Neural cell (in vitro differentiated cells): ENCODE results near the gene NRG2. TPM values are rescaled to one million over a fixed set of nuclear protein-coding genes. Genes with fewer than 3 reads are reported as not detected.

Experiments
- H2AFZ ChIP-seq: fragments of 200-600, 300-800 bp; sonication (generic), shearing (Covaris generic); 2 replicates; pipeline ENCODE4 v1.6.0; 2014; ENCODE audit warnings: low read depth, mild to moderate bottlenecking, antibody characterized with exemption, low read length, moderate library complexity
- H3F3A ChIP-seq: fragments of 200-600 bp; shearing (Covaris generic); 2 replicates; pipeline ENCODE4 v1.6.1; 2016; ENCODE audit warnings: mild to moderate bottlenecking, moderate library complexity, mixed read lengths, antibody characterized with exemption, low read length; ENCODE audit not compliant: insufficient read depth, poor library complexity, severe bottlenecking
- H3K27ac ChIP-seq: fragments of 200-600, 300-800 bp; sonication (generic), shearing (Covaris generic); 2 replicates; pipeline ENCODE4 v1.5.1; 2014; ENCODE audit warnings: mild to moderate bottlenecking, low read length, moderate library complexity
- H3K27me3 ChIP-seq: fragments of 300-800, 200-600 bp; sonication (generic), shearing (Covaris generic); 2 replicates; pipeline ENCODE4 v1.6.0; 2014; ENCODE audit warnings: mild to moderate bottlenecking, low read depth, low read length, moderate library complexity; ENCODE audit not compliant: insufficient read depth
- H3K36me3 ChIP-seq: fragments of 300-800, 200-600 bp; sonication (generic), shearing (Covaris generic); 2 replicates; pipeline ENCODE4 v1.5.1; 2014; ENCODE audit warnings: mild to moderate bottlenecking, antibody characterized with exemption, low read length, moderate library complexity; ENCODE audit not compliant: insufficient read depth
- H3K4me2 ChIP-seq: fragments of 300-800, 200-600 bp; sonication (generic), shearing (Covaris generic); 2 replicates; pipeline ENCODE4 v1.6.0; 2014; ENCODE audit warnings: mild to moderate bottlenecking, low read length
- H3K4me3 ChIP-seq: fragments of 300-800, 200-600 bp; sonication (generic), shearing (Covaris generic); 2 replicates; pipeline ENCODE4 v1.5.1; 2014; ENCODE audit warnings: mild to moderate bottlenecking, low read length, moderate library complexity
- H3K79me2 ChIP-seq: fragments of 200-600 bp; shearing (Covaris generic); replicated peaks from 2 replicates; pipeline ENCODE4 v1.6.0; 2014; ENCODE audit warnings: mild to moderate bottlenecking, low read length, moderate library complexity; ENCODE audit not compliant: insufficient read depth
- H3K9ac ChIP-seq: fragments of 300-800, 200-600 bp; sonication (generic), shearing (Covaris generic); 2 replicates; pipeline ENCODE4 v1.6.1; 2016; ENCODE audit warnings: mild to moderate bottlenecking, low read length, mixed read lengths
- H3K9me2 ChIP-seq: fragments of 200-600 bp; shearing (Covaris generic); 2 replicates; pipeline ENCODE4 v1.6.1; 2016; ENCODE audit warnings: mild to moderate bottlenecking, low read length, mixed read lengths; ENCODE audit not compliant: insufficient read depth
- H3K9me3 ChIP-seq: fragments of 200-600, 300-800 bp; sonication (generic), shearing (Covaris generic); 2 replicates; pipeline ENCODE4 v1.6.1; 2016; ENCODE audit warnings: mild to moderate bottlenecking, mixed run types, low read length, moderate library complexity, mixed read lengths
- H4K20me1 ChIP-seq: fragments of 200-600 bp; shearing (Covaris generic); 2 replicates; pipeline ENCODE4 v1.6.1; 2016; ENCODE audit warnings: mild to moderate bottlenecking, mixed run types; ENCODE audit not compliant: insufficient read depth
- CTCF ChIP-seq: fragments of 450-650 bp; IDR thresholded peaks from 2 replicates; pipeline ENCODE4 v1.5.1; 2014; ENCODE audit warnings: antibody characterized with exemption, mild to moderate bottlenecking, moderate library complexity; ENCODE audit not compliant: poor library complexity, severe bottlenecking
- EP300 ChIP-seq: fragments of 450-650 bp; conservative IDR thresholded peaks from 2 replicates; pipeline ENCODE4 v1.6.1; 2014; ENCODE audit warnings: antibody characterized with exemption, mild to moderate bottlenecking, moderate library complexity; ENCODE audit not compliant: poor library complexity, severe bottlenecking
- EZH2 ChIP-seq: fragments of 200-600, 300-800 bp; shearing (Covaris generic), sonication (generic); IDR thresholded peaks from 2 replicates; pipeline ENCODE4 v1.6.1; 2014; ENCODE audit warnings: antibody characterized with exemption, low read length, borderline replicate concordance, mild to moderate bottlenecking; ENCODE audit not compliant: insufficient read depth, poor library complexity, severe bottlenecking
- MXI1 ChIP-seq: fragments of 450-650 bp; conservative IDR thresholded peaks from 2 replicates; pipeline ENCODE4 v1.6.1; 2014; ENCODE audit warnings: antibody characterized with exemption, mild to moderate bottlenecking; ENCODE audit not compliant: poor library complexity, severe bottlenecking
- POLR2AphosphoS5 ChIP-seq: IDR thresholded peaks from 2 replicates; pipeline ENCODE4 v1.6.1; 2012
- RAD21 ChIP-seq: fragments of 450-650 bp; conservative IDR thresholded peaks from 2 replicates; pipeline ENCODE4 v1.6.1; 2014; ENCODE audit warnings: antibody characterized with exemption, mild to moderate bottlenecking, moderate library complexity
- SMC3 ChIP-seq: fragments of 450-650 bp; conservative IDR thresholded peaks from 2 replicates; pipeline ENCODE4 v1.6.1; 2014; ENCODE audit warnings: antibody characterized with exemption, mild to moderate bottlenecking, moderate library complexity; ENCODE audit not compliant: poor library complexity
- TAF1 ChIP-seq: IDR thresholded peaks from 2 replicates; pipeline ENCODE4 v1.6.1; 2012; ENCODE audit warnings: low read depth
- polyA plus RNA-seq: library from polyadenylated mRNA; depleted of rRNA; stranded (reverse); fragments of >200 nt; gene quantifications from 2 replicates; pipeline ENCODE4 v1.2.3, GENCODE V29; 2014
- TF ChIP-seq, protein P1 (sequence below): IDR thresholded peaks from 2 replicates; pipeline ENCODE4 v1.6.1; 2012; ENCODE audit warnings: borderline replicate concordance

Gene NRG2
- polyA plus RNA-seq, 1 donor from 2014 or later: 5.4 TPM

DNA sequence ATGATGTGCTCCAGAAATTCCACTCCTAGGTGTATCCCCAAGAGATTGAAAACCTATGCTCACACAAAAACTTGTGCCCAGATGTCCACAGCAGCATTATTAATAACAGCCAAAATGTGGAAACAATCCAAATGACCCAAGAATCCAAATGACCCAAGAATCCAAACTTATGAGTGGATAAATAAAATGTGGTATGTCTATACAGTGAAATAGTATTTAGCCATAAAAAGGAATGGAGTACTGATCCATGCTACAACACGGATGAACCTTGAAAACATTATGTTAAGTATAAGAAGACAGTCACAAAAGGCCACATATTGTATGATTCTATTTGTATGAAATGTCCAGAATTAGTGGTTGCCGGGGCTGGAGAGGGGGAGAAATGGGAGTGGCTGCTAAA, 167.1 kb downstream of the NRG2 start:
- Histone ChIP-seq H3K9ac (no peak overlapping the region), H3K79me2 (no peaks in the 10 kb centered on the region), H3K27ac (no peak overlapping the region), H2AFZ (no peak overlapping the region), H3K9me3 (no peaks in the 10 kb centered on the region), H3K27me3 (no peaks in the 10 kb centered on the region), H3F3A (no peaks in the 10 kb centered on the region), H4K20me1 (no peaks in the 10 kb centered on the region), H3K36me3 (no peaks in the 10 kb centered on the region), H3K4me2 (no peak overlapping the region), H3K4me3 (no peak overlapping the region), H3K9me2 (no peaks in the 10 kb centered on the region)
- TF ChIP-seq MXI1 (no peak), TAF1 (no peak), POLR2AphosphoS5 (no peak)

DNA sequence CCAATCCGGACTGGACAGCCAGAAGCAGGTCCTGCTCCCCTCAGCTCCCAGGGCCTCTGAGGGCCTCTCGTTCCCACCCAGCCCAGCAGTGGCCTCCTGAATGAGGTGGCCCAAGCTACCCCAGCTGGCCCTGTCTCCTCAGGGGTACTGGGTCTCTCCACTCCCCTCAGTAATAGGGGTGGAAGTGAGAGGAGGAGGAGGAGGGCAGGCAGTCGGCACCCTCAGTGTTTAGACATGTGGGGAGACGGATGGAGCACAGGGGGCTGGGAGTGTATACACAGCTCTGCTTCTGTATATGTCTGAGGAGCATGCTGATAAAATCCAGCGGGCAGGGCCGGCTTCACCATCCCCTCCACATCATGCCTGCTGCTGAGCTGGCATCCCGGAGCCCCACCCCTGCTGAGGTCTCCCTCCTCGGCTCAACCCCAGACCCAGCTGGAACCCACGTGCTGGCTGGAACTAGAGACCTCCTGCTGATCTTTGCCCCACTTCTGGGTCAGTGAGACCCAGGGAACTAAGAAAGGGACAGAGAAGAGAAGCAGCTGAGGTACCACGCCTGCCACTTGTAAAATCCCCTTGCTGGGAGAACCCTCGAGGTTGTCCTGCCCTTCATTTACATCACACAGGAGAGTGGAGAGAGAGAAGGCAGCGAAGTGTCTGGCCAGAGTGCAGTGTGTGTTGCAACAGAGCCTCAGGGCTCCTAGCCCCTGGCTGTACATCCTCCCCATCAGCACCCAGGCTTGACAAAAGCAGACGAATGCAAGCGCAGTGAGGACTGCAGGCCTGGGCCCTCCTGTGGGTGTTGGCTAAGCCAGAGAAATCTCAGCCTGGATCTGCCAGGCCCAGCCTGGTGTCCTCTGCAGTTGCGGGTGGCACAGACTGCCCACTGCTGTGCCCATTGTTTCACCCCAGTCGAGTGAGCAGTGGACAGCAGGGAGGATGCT, 170.0 kb downstream of the NRG2 start:
- no peaks in the 10 kb centered on the region for H3F3A ChIP-seq
- no peak for TF ChIP-seq POLR2AphosphoS5
- TF ChIP-seq MXI1: no peak
- no peak for TF ChIP-seq EP300
- no peak for TF ChIP-seq SMC3
- TF ChIP-seq RAD21: no peak
- TF ChIP-seq EZH2: no peak
- TF ChIP-seq TAF1: no peak
- TF ChIP-seq CTCF: no peak
- TF ChIP-seq, protein P1, sequence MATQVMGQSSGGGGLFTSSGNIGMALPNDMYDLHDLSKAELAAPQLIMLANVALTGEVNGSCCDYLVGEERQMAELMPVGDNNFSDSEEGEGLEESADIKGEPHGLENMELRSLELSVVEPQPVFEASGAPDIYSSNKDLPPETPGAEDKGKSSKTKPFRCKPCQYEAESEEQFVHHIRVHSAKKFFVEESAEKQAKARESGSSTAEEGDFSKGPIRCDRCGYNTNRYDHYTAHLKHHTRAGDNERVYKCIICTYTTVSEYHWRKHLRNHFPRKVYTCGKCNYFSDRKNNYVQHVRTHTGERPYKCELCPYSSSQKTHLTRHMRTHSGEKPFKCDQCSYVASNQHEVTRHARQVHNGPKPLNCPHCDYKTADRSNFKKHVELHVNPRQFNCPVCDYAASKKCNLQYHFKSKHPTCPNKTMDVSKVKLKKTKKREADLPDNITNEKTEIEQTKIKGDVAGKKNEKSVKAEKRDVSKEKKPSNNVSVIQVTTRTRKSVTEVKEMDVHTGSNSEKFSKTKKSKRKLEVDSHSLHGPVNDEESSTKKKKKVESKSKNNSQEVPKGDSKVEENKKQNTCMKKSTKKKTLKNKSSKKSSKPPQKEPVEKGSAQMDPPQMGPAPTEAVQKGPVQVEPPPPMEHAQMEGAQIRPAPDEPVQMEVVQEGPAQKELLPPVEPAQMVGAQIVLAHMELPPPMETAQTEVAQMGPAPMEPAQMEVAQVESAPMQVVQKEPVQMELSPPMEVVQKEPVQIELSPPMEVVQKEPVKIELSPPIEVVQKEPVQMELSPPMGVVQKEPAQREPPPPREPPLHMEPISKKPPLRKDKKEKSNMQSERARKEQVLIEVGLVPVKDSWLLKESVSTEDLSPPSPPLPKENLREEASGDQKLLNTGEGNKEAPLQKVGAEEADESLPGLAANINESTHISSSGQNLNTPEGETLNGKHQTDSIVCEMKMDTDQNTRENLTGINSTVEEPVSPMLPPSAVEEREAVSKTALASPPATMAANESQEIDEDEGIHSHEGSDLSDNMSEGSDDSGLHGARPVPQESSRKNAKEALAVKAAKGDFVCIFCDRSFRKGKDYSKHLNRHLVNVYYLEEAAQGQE: no peak
- H3K36me3 ChIP-seq: no peaks in the 10 kb centered on the region
- H4K20me1 ChIP-seq: no peaks in the 10 kb centered on the region
- no peak overlapping the region for H3K27ac ChIP-seq
- no peak overlapping the region for H3K4me2 ChIP-seq
- no peaks in the 10 kb centered on the region for H3K9me3 ChIP-seq
- no peak overlapping the region for H3K4me3 ChIP-seq
- no peak overlapping the region for H3K9ac ChIP-seq
- H3K9me2 ChIP-seq: no peaks in the 10 kb centered on the region
- no peak overlapping the region for H2AFZ ChIP-seq
- no peaks in the 10 kb centered on the region for H3K79me2 ChIP-seq
- H3K27me3 ChIP-seq: no peaks in the 10 kb centered on the region
